Measurements from ENCODE around the gene FXYD7. TPM values are rescaled to one million over a fixed set of nuclear protein-coding genes. Genes with fewer than 3 reads are reported as not detected.

The FXYD7 gene
- total and polyA plus RNA-seq, 2 experiments from 2014 or later, result 0.22 to 0.27 TPM

GRCh38 chr19:35124098-35125060, 18.7 kb upstream of the FXYD7 start:
- TF ChIP-seq CTCF (IDR thresholded peaks at IDR 0.05; ENCODE audit: poor library complexity), result no peak
- TF ChIP-seq EZH2 (IDR thresholded peaks at IDR 0.05; ENCODE audit: borderline replicate concordance), result no peak
- TF ChIP-seq EZH2phosphoT487 (IDR thresholded peaks at IDR 0.05; ENCODE audit: low read depth, severe bottlenecking, unreplicated experiment), result no peak
- Histone ChIP-seq H3K9me3 (ENCODE audit: low read depth) (no peaks in the 10 kb centered on the region), H3K27me3 (no peaks in the 10 kb centered on the region), H3K4me3 (no peak overlapping the region), H3K9me2 (replicated peaks; ENCODE audit: insufficient read depth) (no peaks in the 10 kb centered on the region), H3K4me2 (peak overlapping the region; percentile 71), H4K20me1 (ENCODE audit: insufficient read depth, poor library complexity, severe bottlenecking) (no peaks in the 10 kb centered on the region), H2AFZ (no peak overlapping the region), H3K27ac (peak overlapping the region; percentile 55), H3K79me2 (no peaks in the 10 kb centered on the region), H3K36me3 (replicated peaks; ENCODE audit: insufficient read depth, low read depth) (no peaks in the 10 kb centered on the region), H3K4me1 (ENCODE audit: insufficient read depth) (peaks cover 25% of the 10 kb centered on the region)
- 71% methylated on average over 42 of the region's 42 CpGs for WGBS (ENCODE audit: low lambda C conversion rate, missing lambda C conversion rate)
- peak; percentile 88 for DNase-seq (ENCODE audit: low spot score)

GRCh38 chr19:35125270-35125717, 17.8 kb upstream of the FXYD7 start:
- H2AFZ ChIP-seq, result no peak overlapping the region
- H3K4me2 ChIP-seq, result no peak overlapping the region
- peaks cover 31% of the 10 kb centered on the region for H3K4me1 ChIP-seq (ENCODE audit: insufficient read depth)
- no peaks in the 10 kb centered on the region for H4K20me1 ChIP-seq (ENCODE audit: insufficient read depth, poor library complexity, severe bottlenecking)
- no peaks in the 10 kb centered on the region for H3K27me3 ChIP-seq
- no peak for TF ChIP-seq EZH2 (IDR thresholded peaks at IDR 0.05; ENCODE audit: borderline replicate concordance)
- no peak for TF ChIP-seq CTCF (IDR thresholded peaks at IDR 0.05; ENCODE audit: poor library complexity)
- no peak for TF ChIP-seq EZH2phosphoT487 (IDR thresholded peaks at IDR 0.05; ENCODE audit: low read depth, severe bottlenecking, unreplicated experiment)
- 91% methylated on average over 15 of the region's 19 CpGs for WGBS (ENCODE audit: low lambda C conversion rate, missing lambda C conversion rate)
- H3K9me3 ChIP-seq (ENCODE audit: low read depth), result no peaks in the 10 kb centered on the region
- H3K79me2 ChIP-seq, result no peaks in the 10 kb centered on the region
- no peaks in the 10 kb centered on the region for H3K9me2 ChIP-seq (replicated peaks; ENCODE audit: insufficient read depth)
- H3K4me3 ChIP-seq, result no peak overlapping the region
- peak overlapping the region; percentile 20 for H3K27ac ChIP-seq
- no peak for DNase-seq (ENCODE audit: low spot score)
- no peaks in the 10 kb centered on the region for H3K36me3 ChIP-seq (replicated peaks; ENCODE audit: insufficient read depth, low read depth)

DNA sequence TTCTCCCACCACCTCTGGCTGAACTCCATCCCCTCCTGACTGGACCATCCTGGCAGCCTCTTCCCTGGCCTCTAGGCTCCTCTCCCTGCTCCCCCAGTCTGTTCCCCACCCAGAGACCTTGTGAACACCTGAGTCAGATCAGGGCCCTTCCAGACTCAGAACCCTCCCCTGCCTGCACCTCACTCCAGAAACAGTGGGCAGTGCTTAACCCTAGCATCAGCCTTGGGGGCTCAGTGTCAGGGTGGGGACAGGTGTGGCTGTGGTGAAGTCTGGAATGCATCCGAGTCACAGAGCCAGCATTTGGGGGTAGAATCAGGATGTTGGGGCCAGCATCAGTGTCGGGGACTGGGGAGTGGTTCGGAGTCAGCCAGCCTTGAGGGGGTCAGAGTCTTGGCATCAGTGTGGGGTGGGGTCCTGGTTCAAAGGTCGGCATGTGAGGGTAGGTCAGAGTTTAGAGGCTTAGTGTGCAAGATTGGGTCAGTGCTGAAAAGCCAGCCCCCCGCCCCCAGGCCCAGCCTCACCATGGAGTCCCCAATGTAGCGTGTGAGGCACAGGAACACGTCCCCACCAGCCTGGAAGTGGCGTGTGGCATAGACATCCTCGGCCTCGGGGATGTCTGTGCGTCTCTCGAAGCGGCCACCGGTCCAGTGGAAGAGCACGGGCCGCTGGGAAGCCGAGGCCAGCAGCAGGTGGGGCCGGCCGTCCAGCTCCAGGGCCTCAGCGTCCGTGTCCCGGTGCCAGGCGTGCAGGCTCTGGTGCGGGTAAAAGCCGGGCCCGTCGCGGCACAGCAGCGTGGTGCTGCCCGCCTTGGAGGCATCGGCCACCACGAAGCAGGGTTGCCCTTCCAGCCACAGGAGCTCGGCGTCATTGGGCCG, 17.1 kb upstream of the FXYD7 start:
- Histone ChIP-seq H3K4me3 (no peak overlapping the region), H4K20me1 (ENCODE audit: insufficient read depth, poor library complexity, severe bottlenecking) (no peaks in the 10 kb centered on the region), H3K4me2 (no peak overlapping the region), H3K36me3 (replicated peaks; ENCODE audit: insufficient read depth, low read depth) (no peaks in the 10 kb centered on the region), H3K27me3 (no peaks in the 10 kb centered on the region), H3K79me2 (no peaks in the 10 kb centered on the region), H2AFZ (no peak overlapping the region), H3K27ac (peak overlapping the region; percentile 20), H3K9me2 (replicated peaks; ENCODE audit: insufficient read depth) (no peaks in the 10 kb centered on the region), H3K4me1 (ENCODE audit: insufficient read depth) (peaks cover 37% of the 10 kb centered on the region), H3K9me3 (ENCODE audit: low read depth) (no peaks in the 10 kb centered on the region)
- no peak for DNase-seq (ENCODE audit: low spot score)
- WGBS (ENCODE audit: low lambda C conversion rate, missing lambda C conversion rate), result 96% methylated on average over 32 of the region's 35 CpGs
- TF ChIP-seq EZH2phosphoT487 (IDR thresholded peaks at IDR 0.05; ENCODE audit: low read depth, severe bottlenecking, unreplicated experiment), result no peak
- TF ChIP-seq EZH2 (IDR thresholded peaks at IDR 0.05; ENCODE audit: borderline replicate concordance), result no peak
- TF ChIP-seq CTCF (IDR thresholded peaks at IDR 0.05; ENCODE audit: poor library complexity), result no peak
